Measurements from ENCODE around the gene EXT2. TPM values are rescaled to one million over a fixed set of nuclear protein-coding genes. Genes with fewer than 3 reads are reported as not detected.

The EXT2 gene
- total RNA-seq, 4 donors from 2014 or later = 56.9 to 152 (median 128) TPM

- peaks cover 0 to 39% (median 0%) of the 10 kb centered on the region in 3 donors for H3K36me3 ChIP-seq
- no peak for DNase-seq
- H3K4me3 ChIP-seq = no peak overlapping the region
- no peaks in the 10 kb centered on the region for H3K9me3 ChIP-seq
- no peaks in the 10 kb centered on the region for H3K4me1 ChIP-seq
- H3K27me3 ChIP-seq = no peaks in the 10 kb centered on the region
- no peak for TF ChIP-seq POLR2A (IDR thresholded peaks at IDR 0.05)
- TF ChIP-seq CTCF (IDR thresholded peaks at IDR 0.05) = no peak
- H3K27ac ChIP-seq = no peak overlapping the region
Observed at GRCh38 chr11:44145011-44145775, 49.7 kb downstream of the EXT2 start.

GRCh38 chr11:44146931-44147330 is 51.5 kb downstream of the EXT2 start:
- H3K27ac ChIP-seq = no peak overlapping the region
- H3K9me3 ChIP-seq = no peaks in the 10 kb centered on the region
- no peak for DNase-seq
- no peaks in the 10 kb centered on the region for H3K4me1 ChIP-seq
- peaks cover 0 to 52% (median 0%) of the 10 kb centered on the region in 3 donors for H3K36me3 ChIP-seq
- H3K4me3 ChIP-seq = no peak overlapping the region
- TF ChIP-seq POLR2A (IDR thresholded peaks at IDR 0.05) = no peak
- TF ChIP-seq CTCF (IDR thresholded peaks at IDR 0.05) = no peak
- H3K27me3 ChIP-seq = no peaks in the 10 kb centered on the region

GRCh38 chr11:44147751-44148150 is 52.3 kb downstream of the EXT2 start:
- no peaks in the 10 kb centered on the region for H3K27me3 ChIP-seq
- peaks cover 0 to 52% (median 0%) of the 10 kb centered on the region in 3 donors for H3K36me3 ChIP-seq
- no peaks in the 10 kb centered on the region for H3K9me3 ChIP-seq
- no peak overlapping the region for H3K27ac ChIP-seq
- TF ChIP-seq CTCF (IDR thresholded peaks at IDR 0.05) = no peak
- no peak for TF ChIP-seq POLR2A (IDR thresholded peaks at IDR 0.05)
- DNase-seq = no peak
- H3K4me1 ChIP-seq = no peaks in the 10 kb centered on the region
- H3K4me3 ChIP-seq = no peak overlapping the region

- Histone ChIP-seq H3K9me3 (no peaks in the 10 kb centered on the region), H3K36me3 (peaks cover 0 to 42% (median 0%) of the 10 kb centered on the region in 3 donors), H3K4me1 (no peaks in the 10 kb centered on the region), H3K27ac (no peak overlapping the region), H3K27me3 (no peaks in the 10 kb centered on the region), H3K4me3 (no peak overlapping the region)
- TF ChIP-seq CTCF (IDR thresholded peaks at IDR 0.05) (no peak), POLR2A (IDR thresholded peaks at IDR 0.05) (no peak)
- DNase-seq = no peak
Observed at GRCh38 chr11:44149651-44150050, 54.2 kb downstream of the EXT2 start.

- Histone ChIP-seq H3K4me1 (no peaks in the 10 kb centered on the region), H3K4me3 (no peak overlapping the region), H3K36me3 (peaks cover 0 to 40% (median 0%) of the 10 kb centered on the region in 3 donors), H3K27me3 (no peaks in the 10 kb centered on the region), H3K9me3 (no peaks in the 10 kb centered on the region), H3K27ac (no peak overlapping the region)
- TF ChIP-seq POLR2A (IDR thresholded peaks at IDR 0.05) = no peak
- TF ChIP-seq CTCF (IDR thresholded peaks at IDR 0.05) = no peak
- DNase-seq = no peak
Observed at GRCh38 chr11:44150401-44150800, 54.9 kb downstream of the EXT2 start.
